ENCODE measurements around the gene CALB2. TPM values are rescaled to one million over a fixed set of nuclear protein-coding genes. Genes with fewer than 3 reads are reported as not detected.

Gene CALB2
- total and polyA plus RNA-seq, 2 donors (not counting 3 experiments of a cell fraction or from before 2014, with no cell fraction given): not detected

DNA sequence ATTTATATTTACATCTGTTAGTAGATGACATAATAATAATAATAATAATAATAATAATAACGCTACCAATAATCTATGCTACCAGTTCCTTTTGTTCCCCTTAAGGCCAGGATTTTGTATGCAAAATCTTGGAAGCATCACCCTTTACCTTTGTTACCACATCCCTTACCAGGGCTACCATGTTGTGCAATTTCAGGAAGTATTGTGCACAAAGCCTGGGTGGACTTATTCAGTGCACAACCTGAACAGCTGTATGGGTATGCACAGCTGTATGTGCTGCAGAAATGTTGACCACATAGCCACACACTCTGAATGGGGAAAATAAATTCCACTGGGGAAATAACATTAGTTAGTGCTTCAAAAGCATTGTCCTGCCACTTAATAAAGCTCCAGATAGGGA, 19.9 kb upstream of the CALB2 start:
- no peaks in the 10 kb centered on the region for H3K9me3 ChIP-seq (replicated peaks; ENCODE audit: control insufficient read depth, insufficient read depth, low read length)
- FAIRE-seq: no peak
- no peak for TF ChIP-seq GATA2 (IDR thresholded peaks at IDR 0.05; ENCODE audit: insufficient read depth, insufficient read length, low read depth, low read length)
- no peak for TF ChIP-seq POLR2A (IDR thresholded peaks at IDR 0.05; ENCODE audit: low read depth, low read length)
- TF ChIP-seq, protein P1, sequence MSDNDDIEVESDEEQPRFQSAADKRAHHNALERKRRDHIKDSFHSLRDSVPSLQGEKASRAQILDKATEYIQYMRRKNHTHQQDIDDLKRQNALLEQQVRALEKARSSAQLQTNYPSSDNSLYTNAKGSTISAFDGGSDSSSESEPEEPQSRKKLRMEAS (IDR thresholded peaks at IDR 0.05; ENCODE audit: insufficient read depth, insufficient read length): no peak
- TF ChIP-seq EZH2 (IDR thresholded peaks at IDR 0.05; ENCODE audit: borderline replicate concordance, low read depth, low read length, severe bottlenecking): no peak
- no peak for TF ChIP-seq MYC (IDR thresholded peaks at IDR 0.05; ENCODE audit: low read depth, low read length)
- no peak for TF ChIP-seq FOS (IDR thresholded peaks at IDR 0.05; ENCODE audit: borderline replicate concordance, insufficient read depth, low read length)
- TF ChIP-seq, protein P2, sequence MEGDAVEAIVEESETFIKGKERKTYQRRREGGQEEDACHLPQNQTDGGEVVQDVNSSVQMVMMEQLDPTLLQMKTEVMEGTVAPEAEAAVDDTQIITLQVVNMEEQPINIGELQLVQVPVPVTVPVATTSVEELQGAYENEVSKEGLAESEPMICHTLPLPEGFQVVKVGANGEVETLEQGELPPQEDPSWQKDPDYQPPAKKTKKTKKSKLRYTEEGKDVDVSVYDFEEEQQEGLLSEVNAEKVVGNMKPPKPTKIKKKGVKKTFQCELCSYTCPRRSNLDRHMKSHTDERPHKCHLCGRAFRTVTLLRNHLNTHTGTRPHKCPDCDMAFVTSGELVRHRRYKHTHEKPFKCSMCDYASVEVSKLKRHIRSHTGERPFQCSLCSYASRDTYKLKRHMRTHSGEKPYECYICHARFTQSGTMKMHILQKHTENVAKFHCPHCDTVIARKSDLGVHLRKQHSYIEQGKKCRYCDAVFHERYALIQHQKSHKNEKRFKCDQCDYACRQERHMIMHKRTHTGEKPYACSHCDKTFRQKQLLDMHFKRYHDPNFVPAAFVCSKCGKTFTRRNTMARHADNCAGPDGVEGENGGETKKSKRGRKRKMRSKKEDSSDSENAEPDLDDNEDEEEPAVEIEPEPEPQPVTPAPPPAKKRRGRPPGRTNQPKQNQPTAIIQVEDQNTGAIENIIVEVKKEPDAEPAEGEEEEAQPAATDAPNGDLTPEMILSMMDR (IDR thresholded peaks at IDR 0.05; ENCODE audit: extremely low read depth in 1 of 2, insufficient read depth in 1 of 2, low read depth in 1 of 2, low read length in 2 of 2): no peak
- no peak for TF ChIP-seq JUN (IDR thresholded peaks at IDR 0.05; ENCODE audit: borderline replicate concordance, insufficient read depth, insufficient read length, low read depth)
- no peak for TF ChIP-seq POLR2AphosphoS5 (IDR thresholded peaks at IDR 0.05; ENCODE audit: insufficient read depth, low read depth, low read length)
- H2AFZ ChIP-seq (ENCODE audit: low read depth, low read length): no peak overlapping the region
- H3K4me2 ChIP-seq (ENCODE audit: insufficient read depth, low read length): no peak overlapping the region
- POLR2A ChIA-PET: no interaction called here
- CTCF ChIA-PET: interaction anchor here (6.0 kb wide), 1 partner anchor 27 kb away, joined by 21 read pairs; no protein-coding TSS in a partner anchor
- dilution Hi-C loops (cut with MboI; ENCODE audit: extremely low pct_ligation_motif_present, low sequenced_read_pairs) (no loop called here), intact Hi-C loops (cut with micrococcal nuclease) (no loop called here)
- H4K20me1 ChIP-seq (replicated peaks; ENCODE audit: control insufficient read depth, extremely low read depth, insufficient read depth, low read length): no peaks in the 10 kb centered on the region
- no peaks in the 10 kb centered on the region for H3K27me3 ChIP-seq (ENCODE audit: control insufficient read depth in 2 of 2, insufficient read depth in 2 of 2, low read length in 2 of 2)
- no peaks in the 10 kb centered on the region for H3K4me1 ChIP-seq (ENCODE audit: control insufficient read depth, extremely low read depth, insufficient read depth, low read length)
- no peaks in the 10 kb centered on the region for H3K9me1 ChIP-seq (replicated peaks; ENCODE audit: control insufficient read depth, extremely low read depth, insufficient read depth, low read length)
- no peak overlapping the region for H3K27ac ChIP-seq (ENCODE audit: insufficient read depth, low read depth, low read length)
- no peak for DNase-seq (ENCODE audit: low read depth, low spot score)
- no peaks in the 10 kb centered on the region for H3K79me2 ChIP-seq (ENCODE audit: control insufficient read depth, insufficient read depth, low read length)
- no peaks in the 10 kb centered on the region for H3K36me3 ChIP-seq (ENCODE audit: control insufficient read depth in 2 of 2, extremely low read depth in 1 of 2, insufficient read depth in 2 of 2, low read length in 2 of 2)
- no peak overlapping the region for H3K9ac ChIP-seq (replicated peaks; ENCODE audit: extremely low read depth, insufficient read depth, low read length)
- BruUV-seq (replicated peaks): no TSS peak
- no peak overlapping the region for H3K4me3 ChIP-seq (replicated peaks in 1 of 3; ENCODE audit: insufficient read depth in 1 of 3, low read depth in 1 of 3, low read length in 3 of 3)
